Progenitor cell of endocrine pancreas (in vitro differentiated cells): Measurements from ENCODE around the gene TMEM120A. TPM values are rescaled to one million over a fixed set of nuclear protein-coding genes. Genes with fewer than 3 reads are reported as not detected.
"Not testable (repeated sequence)": the region's sequence is repeated elsewhere in the genome, so short reads cannot be mapped to it uniquely, and the experiment has no call there.

Source experiments
- DNase-seq: peaks from one replicate; pipeline ENCODE4 v3.0.0; 2021; ENCODE audit warnings: low spot score; ENCODE audit not compliant: unreplicated experiment
- H3K27ac Mint-ChIP-seq: 2 replicates; pipeline ENCODE4 v1.8.0; 2021; ENCODE audit warnings: mild to moderate bottlenecking, moderate library complexity, mixed read lengths
- H3K27me3 Mint-ChIP-seq: 2 replicates; pipeline ENCODE4 v1.8.0; 2021; ENCODE audit warnings: mixed read lengths
- H3K36me3 Mint-ChIP-seq: 2 replicates; pipeline ENCODE4 v1.8.0; 2022; ENCODE audit warnings: mixed read lengths; ENCODE audit not compliant: insufficient read depth
- H3K4me1 Mint-ChIP-seq: 2 replicates; pipeline ENCODE4 v1.8.0; 2021; ENCODE audit warnings: low read depth, mixed read lengths
- H3K4me3 Mint-ChIP-seq: 2 replicates; pipeline ENCODE4 v1.8.0; 2021; ENCODE audit warnings: low read depth, mild to moderate bottlenecking, moderate library complexity, mixed read lengths
- H3K9me3 Mint-ChIP-seq: 2 replicates; pipeline ENCODE4 v1.8.0; 2021; ENCODE audit warnings: low read depth, mixed read lengths
- long read RNA-seq: library from polyadenylated mRNA; unstranded; transcript quantifications from one replicate; pipeline ENCODE4 v2.0.0, GENCODE V29; 2020
- total RNA-seq: library from RNA; stranded (reverse); gene quantifications from 2 replicates; pipeline ENCODE4 v1.2.1, GENCODE V29; 2021
- TF ChIP-seq, protein P1 (sequence below): fragments of 200-600 bp; sonication (generic); IDR thresholded peaks from one replicate; pipeline ENCODE4 v1.5.0; 2021; ENCODE audit warnings: antibody characterized with exemption, mild to moderate bottlenecking; ENCODE audit not compliant: unreplicated experiment

Gene TMEM120A
- total RNA-seq = 35.7 and 39.3 TPM in 2 replicates
- long read RNA-seq, transcript TMEM120A-214 (12 exons, 1,456 nt) = major isoform, 13 of 33 reads
- long read RNA-seq, partial matches to known transcripts = 11 of 33 reads
- long read RNA-seq, other reads (novel, unspliced or antisense) = 8 of 33 reads

DNA sequence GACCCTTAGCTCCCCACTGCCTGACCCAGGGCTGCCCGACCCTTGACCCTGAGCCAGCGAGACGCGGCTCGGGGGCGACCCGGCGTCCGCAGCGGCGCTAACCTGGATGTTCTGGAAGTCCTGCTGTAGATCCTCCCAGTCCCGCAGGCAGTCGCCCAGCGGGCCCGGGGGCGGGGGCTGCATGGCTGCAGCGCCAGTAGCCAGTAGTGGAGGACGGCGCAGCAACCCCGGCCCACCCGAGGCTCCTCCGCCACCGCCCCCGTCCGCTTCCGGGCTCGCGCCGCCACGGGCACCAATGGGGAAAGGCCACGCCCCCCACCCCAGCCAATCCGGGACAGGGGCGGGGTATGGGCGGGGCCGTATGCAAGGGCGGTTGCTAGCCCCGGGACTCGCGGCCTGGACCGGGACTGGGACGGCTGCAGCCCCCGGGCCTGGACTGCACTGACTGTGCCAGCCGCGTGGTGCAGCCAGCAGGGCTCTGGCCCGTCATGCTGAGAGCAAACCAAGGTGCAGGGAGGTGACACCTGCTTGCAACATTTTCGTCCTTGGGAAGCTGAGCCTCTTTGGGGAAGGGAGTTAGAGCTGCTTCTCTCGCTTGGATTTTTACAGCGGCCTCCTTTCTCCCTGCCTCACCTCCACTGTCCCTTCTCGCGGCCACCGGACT is at the start of gene TMEM120A:
TSS of gene TMEM120A (minus strand) at position 208 of the 664 bp plus-strand sequence. CDS start at position 183, 25 bp downstream.
- Mint-ChIP-seq H3K4me1 (peaks cover 11% of the 10 kb centered on the region), H3K27ac (peak within 1 kb of the TSS; percentile 85), H3K36me3 (peaks cover 21% of the 10 kb centered on the region), H3K27me3 (no peaks in the 10 kb centered on the region), H3K4me3 (peak within 1 kb of the TSS; percentile 74), H3K9me3 (no peaks in the 10 kb centered on the region)
- peak; percentile 94 for DNase-seq
- TF ChIP-seq, protein P1, sequence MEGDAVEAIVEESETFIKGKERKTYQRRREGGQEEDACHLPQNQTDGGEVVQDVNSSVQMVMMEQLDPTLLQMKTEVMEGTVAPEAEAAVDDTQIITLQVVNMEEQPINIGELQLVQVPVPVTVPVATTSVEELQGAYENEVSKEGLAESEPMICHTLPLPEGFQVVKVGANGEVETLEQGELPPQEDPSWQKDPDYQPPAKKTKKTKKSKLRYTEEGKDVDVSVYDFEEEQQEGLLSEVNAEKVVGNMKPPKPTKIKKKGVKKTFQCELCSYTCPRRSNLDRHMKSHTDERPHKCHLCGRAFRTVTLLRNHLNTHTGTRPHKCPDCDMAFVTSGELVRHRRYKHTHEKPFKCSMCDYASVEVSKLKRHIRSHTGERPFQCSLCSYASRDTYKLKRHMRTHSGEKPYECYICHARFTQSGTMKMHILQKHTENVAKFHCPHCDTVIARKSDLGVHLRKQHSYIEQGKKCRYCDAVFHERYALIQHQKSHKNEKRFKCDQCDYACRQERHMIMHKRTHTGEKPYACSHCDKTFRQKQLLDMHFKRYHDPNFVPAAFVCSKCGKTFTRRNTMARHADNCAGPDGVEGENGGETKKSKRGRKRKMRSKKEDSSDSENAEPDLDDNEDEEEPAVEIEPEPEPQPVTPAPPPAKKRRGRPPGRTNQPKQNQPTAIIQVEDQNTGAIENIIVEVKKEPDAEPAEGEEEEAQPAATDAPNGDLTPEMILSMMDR = peak; percentile 42

DNA sequence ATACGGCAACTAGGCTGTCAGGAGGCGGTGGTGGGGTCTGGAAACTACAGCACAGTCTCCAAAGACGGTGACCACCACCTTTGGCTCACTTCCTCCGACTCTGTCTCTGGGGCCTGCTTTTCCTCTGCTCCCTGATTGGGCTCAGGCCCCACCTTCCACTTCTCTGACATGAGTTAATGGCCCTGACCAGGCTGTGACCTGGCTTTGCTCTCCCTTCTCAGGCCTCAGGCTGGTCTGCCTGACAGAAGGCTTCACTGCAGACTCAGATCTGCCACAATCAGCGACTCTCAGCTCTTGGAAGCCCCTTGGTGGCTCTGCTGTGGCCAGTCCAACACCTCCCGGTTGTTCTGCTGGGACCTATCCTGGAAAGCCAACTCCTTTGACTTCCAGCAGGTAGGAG is 45.7 kb upstream of the TMEM120A start:
- TF ChIP-seq, protein P1 = no peak
- Mint-ChIP-seq H3K36me3 (no peaks in the 10 kb centered on the region), H3K4me1 (peaks cover 4% of the 10 kb centered on the region), H3K27ac (no peak overlapping the region), H3K27me3 (no peaks in the 10 kb centered on the region), H3K4me3 (no peak overlapping the region), H3K9me3 (no peaks in the 10 kb centered on the region)
- no peak for DNase-seq

DNA sequence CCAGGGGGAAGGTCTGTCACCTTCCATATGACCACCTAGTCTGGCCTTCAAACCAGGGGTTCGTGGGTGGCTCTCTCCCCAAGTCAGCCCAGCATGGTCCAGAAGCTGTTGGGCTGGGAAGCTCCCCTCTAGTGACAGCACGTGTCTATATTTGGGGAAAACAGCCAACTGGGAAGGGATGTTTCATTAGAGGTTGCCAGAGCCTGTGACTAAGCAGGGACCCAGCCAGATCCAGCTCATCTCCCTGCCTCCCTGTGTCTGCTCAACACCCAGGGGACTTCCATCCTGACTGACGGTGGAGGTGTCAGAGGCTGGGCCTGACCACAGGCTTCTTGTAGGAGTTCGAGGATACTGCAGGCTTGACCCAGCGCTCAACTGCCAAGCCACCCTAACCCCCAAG is 42.9 kb upstream of the TMEM120A start:
- Mint-ChIP-seq H3K27me3 (no peaks in the 10 kb centered on the region), H3K4me3 (no peak overlapping the region), H3K4me1 (no peaks in the 10 kb centered on the region), H3K9me3 (no peaks in the 10 kb centered on the region), H3K36me3 (no peaks in the 10 kb centered on the region), H3K27ac (no peak overlapping the region)
- TF ChIP-seq, protein P1 = no peak
- no peak for DNase-seq

DNA sequence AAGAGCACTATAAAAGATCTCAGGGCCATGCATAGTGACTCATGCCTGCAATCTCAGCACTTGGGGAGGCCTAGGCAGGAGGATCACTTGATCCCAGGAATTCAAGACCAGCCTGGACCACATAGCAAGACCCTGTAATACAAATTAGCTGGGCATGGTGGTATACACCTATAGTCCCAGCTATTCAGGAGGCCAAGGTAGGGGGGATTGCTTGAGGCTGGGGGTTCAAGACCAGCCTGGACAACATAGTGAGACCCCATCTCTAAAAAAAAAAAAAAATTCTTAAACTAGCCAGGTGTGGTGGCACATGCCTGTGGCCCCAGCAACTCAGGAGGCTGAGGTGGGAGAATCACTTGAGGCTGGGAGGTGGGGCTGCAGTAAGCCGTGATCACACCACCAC is 37.6 kb upstream of the TMEM120A start:
- TF ChIP-seq, protein P1 = no peak
- no peaks in the 10 kb centered on the region for H3K4me1 Mint-ChIP-seq
- peaks cover 6% of the 10 kb centered on the region for H3K36me3 Mint-ChIP-seq

DNA sequence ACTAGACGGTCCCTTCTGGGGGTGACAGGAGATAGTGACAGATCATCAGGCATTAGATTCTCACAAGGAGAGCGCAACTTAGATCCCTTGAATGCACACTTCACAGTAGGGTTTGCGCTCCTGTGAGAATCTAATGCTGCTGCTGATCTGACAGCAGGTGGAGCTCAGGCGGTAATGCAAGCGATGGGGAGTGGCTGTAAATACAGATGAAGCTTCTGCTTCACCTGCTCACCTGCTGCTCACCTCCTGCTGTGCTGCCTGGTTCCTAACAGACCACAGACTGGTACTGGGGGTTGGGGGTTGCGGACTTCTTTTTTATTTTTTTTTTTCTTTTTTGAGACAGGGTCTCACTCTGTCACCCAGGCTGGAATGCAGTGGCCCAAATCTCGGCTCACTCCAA is 35.3 kb upstream of the TMEM120A start:
- not testable (repeated sequence) for H3K9me3 Mint-ChIP-seq, H3K4me1 Mint-ChIP-seq, H3K36me3 Mint-ChIP-seq, H3K27me3 Mint-ChIP-seq, DNase-seq, H3K27ac Mint-ChIP-seq, H3K4me3 Mint-ChIP-seq

More for the DNA sequence above, 37.6 kb upstream of the TMEM120A start:
- no peaks in the 10 kb centered on the region for H3K27me3 Mint-ChIP-seq
- H3K27ac Mint-ChIP-seq = no peak overlapping the region
- H3K9me3 Mint-ChIP-seq = no peaks in the 10 kb centered on the region
- DNase-seq = no peak
- no peak overlapping the region for H3K4me3 Mint-ChIP-seq

DNA sequence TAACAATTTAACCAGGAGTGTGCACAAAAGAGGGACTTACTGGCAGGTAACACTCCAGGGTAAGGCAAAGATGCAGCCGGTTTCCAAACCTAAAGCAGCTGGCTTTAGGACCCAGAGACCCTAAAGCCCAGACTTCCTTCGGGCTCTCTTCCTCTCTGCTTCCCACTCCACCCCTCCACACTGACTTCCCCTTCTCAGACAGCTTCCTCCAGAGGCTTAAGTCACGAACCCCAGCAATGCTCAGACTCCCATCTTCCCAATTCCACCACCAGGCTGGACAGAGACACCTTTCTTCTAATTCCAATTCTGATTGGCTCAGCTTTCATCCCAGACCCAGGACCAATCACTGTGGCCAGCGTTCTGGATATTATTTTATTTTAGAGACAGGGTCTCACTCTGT is 28.6 kb upstream of the TMEM120A start:
- Mint-ChIP-seq H3K9me3 (no peaks in the 10 kb centered on the region), H3K27ac (no peak overlapping the region), H3K36me3 (peaks cover 13% of the 10 kb centered on the region), H3K27me3 (no peaks in the 10 kb centered on the region), H3K4me3 (no peak overlapping the region), H3K4me1 (no peaks in the 10 kb centered on the region)
- no peak for DNase-seq
- TF ChIP-seq, protein P1 = no peak
